ENCODE data around the gene RFPL2. TPM values are rescaled to one million over a fixed set of nuclear protein-coding genes. Genes with fewer than 3 reads are reported as not detected.

RFPL2 gene
- total and polyA plus RNA-seq, 12 donors = 0.24 TPM; not detected in 10

DNA sequence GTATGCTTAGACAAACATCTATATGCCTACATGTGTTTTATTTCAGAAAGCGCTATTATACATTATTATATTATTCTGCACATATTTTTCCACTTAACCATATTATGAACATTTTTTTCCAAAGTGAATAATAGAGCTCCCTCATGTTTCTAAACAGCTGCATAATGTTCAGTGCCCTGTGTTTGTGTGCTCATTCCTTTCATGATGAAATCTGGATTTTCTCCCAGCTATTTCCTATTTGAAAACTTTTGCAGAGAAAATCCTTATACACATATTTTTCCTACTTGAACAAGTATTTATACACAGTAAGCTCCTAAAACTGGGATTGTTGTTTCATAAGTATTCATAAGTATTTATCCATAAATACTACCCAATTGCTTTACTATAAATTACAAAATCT, 18.1 kb upstream of the RFPL2 start:
- Histone ChIP-seq H3K27me3 (peaks cover 2% of the 10 kb centered on the region), H3K4me1 (replicated peaks in 1 of 2) (no peaks in the 10 kb centered on the region), H3K4me3 (no peak overlapping the region), H3K27ac (no peak overlapping the region), H3K9me3 (replicated peaks in 1 of 3) (no peaks in the 10 kb centered on the region), H3K36me3 (replicated peaks in 1 of 2) (no peaks in the 10 kb centered on the region)
- WGBS, 4 donors = 76 to 87% (median 82%) methylated on average over 1 of the region's 1 CpG
- no peak for DNase-seq
- intact Hi-C loops (cut with DNase I) = no loop called here
- TF ChIP-seq, protein P1, sequence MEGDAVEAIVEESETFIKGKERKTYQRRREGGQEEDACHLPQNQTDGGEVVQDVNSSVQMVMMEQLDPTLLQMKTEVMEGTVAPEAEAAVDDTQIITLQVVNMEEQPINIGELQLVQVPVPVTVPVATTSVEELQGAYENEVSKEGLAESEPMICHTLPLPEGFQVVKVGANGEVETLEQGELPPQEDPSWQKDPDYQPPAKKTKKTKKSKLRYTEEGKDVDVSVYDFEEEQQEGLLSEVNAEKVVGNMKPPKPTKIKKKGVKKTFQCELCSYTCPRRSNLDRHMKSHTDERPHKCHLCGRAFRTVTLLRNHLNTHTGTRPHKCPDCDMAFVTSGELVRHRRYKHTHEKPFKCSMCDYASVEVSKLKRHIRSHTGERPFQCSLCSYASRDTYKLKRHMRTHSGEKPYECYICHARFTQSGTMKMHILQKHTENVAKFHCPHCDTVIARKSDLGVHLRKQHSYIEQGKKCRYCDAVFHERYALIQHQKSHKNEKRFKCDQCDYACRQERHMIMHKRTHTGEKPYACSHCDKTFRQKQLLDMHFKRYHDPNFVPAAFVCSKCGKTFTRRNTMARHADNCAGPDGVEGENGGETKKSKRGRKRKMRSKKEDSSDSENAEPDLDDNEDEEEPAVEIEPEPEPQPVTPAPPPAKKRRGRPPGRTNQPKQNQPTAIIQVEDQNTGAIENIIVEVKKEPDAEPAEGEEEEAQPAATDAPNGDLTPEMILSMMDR (IDR thresholded peaks at IDR 0.05) = no peak
- TF ChIP-seq POLR2A (IDR thresholded peaks at IDR 0.05) = no peak

DNA sequence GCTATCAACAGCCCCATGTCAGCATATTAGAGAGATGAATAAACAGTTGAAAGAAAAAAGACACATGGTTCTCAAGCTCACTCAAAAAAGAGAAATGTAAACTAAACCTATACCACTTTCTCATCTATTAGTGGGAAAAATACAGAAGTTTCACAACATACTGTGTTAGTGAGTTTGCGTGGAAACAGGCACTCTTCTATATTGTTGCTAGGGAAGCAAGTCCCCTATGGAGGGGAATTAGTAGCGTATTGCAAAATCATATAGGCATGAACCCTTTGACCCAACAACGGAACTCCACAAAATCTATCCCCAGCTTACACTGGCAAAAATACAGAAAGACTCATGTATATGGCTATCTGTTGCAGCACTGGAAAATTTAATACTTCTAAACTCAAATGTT, 14.2 kb upstream of the RFPL2 start:
- TF ChIP-seq, protein P1 (IDR thresholded peaks at IDR 0.05) = no peak

DNA sequence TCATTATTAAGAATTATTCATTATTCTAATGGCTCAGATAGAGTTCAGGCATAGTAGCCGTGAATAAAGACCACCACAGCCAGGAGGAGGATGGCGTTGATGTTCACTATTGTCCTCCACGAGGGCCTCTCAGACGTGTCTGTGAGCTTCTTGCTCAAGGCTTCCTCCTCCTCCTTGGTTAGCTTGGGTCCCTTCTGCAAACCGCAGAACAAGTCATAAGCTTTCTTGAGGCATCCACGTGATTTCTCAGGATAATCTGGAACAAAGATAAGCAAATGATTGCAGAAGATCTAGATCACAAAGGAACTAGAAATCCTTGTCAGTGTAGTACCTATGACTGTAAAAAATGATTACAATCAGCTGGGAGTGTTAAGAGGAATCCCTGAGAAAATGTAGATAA, 13.6 kb upstream of the RFPL2 start:
- peak in 1 of 7 donors; percentile 10 for DNase-seq
- no peak overlapping the region for H3K4me3 ChIP-seq
- no peak for TF ChIP-seq POLR2A (IDR thresholded peaks at IDR 0.05)
- TF ChIP-seq, protein P1 (IDR thresholded peaks at IDR 0.05) = no peak
- no peaks in the 10 kb centered on the region for H3K9me3 ChIP-seq (replicated peaks in 1 of 3)
- 64 to 72% (median 70%) methylated on average over 6 of the region's 6 CpGs for WGBS, 4 donors
- no peaks in the 10 kb centered on the region for H3K36me3 ChIP-seq (replicated peaks in 1 of 2)
- H3K27me3 ChIP-seq = peaks cover 3% of the 10 kb centered on the region
- H3K4me1 ChIP-seq (replicated peaks in 1 of 2) = no peaks in the 10 kb centered on the region
- intact Hi-C loops (cut with DNase I) = no loop called here
- H3K27ac ChIP-seq = no peak overlapping the region

More for the DNA sequence above, 14.2 kb upstream of the RFPL2 start:
- Histone ChIP-seq H3K4me3 (no peak overlapping the region), H3K9me3 (replicated peaks in 1 of 3) (no peaks in the 10 kb centered on the region), H3K36me3 (replicated peaks in 1 of 2) (no peaks in the 10 kb centered on the region), H3K27me3 (peaks cover 3% of the 10 kb centered on the region), H3K4me1 (replicated peaks in 1 of 2) (no peaks in the 10 kb centered on the region), H3K27ac (no peak overlapping the region)
- 71 to 82% (median 78%) methylated on average over 3 of the region's 3 CpGs for WGBS, 4 donors
- no peak for DNase-seq
- intact Hi-C loops (cut with DNase I) = no loop called here

DNA sequence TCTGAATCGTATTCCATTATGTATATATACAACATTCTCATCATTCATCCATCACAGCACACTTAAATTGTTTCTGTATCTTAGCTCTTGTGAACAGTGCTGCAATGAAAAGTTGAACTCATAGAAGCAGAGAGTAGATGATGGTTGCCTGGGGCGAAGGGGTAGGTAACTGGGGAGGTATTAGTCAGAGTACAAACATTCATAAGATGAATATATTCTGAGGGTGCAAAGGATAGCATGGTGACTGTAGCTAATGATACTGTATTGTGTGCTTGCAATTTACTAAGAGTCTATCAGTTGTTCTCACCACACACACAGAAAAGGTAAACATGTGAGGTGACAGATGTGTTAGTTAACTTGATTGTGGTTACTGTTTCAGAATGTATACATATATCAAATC, 12.6 kb upstream of the RFPL2 start:
- Histone ChIP-seq H3K9me3 (replicated peaks in 1 of 3) (no peaks in the 10 kb centered on the region), H3K4me3 (no peak overlapping the region), H3K36me3 (replicated peaks in 1 of 2) (no peaks in the 10 kb centered on the region), H3K27me3 (peaks cover 3% of the 10 kb centered on the region), H3K4me1 (replicated peaks in 1 of 2) (no peaks in the 10 kb centered on the region), H3K27ac (no peak overlapping the region)
- intact Hi-C loops (cut with DNase I) = no loop called here
- no peak for DNase-seq
- TF ChIP-seq, protein P1 (IDR thresholded peaks at IDR 0.05) = no peak
- TF ChIP-seq POLR2A (IDR thresholded peaks at IDR 0.05) = no peak
- 66 to 80% (median 80%) methylated on average over 2 of the region's 2 CpGs for WGBS, 4 donors

Data from adrenal gland (tissue), 12 donors.